Measurements from ENCODE around the gene ZMYND8.
"Not testable (repeated sequence)": the region's sequence is repeated elsewhere in the genome, so short reads cannot be mapped to it uniquely, and the experiment has no call there.

Gene ZMYND8

GRCh38 chr20:47370850-47371782, 14.6 kb upstream of the ZMYND8 start:
- no peak for DNase-seq (ENCODE audit: low read depth in 4 of 4, low spot score in 1 of 4)

- DNase-seq (ENCODE audit: low read depth in 4 of 4, low spot score in 1 of 4): no peak
Observed at GRCh38 chr20:47370214-47370613, 13.7 kb upstream of the ZMYND8 start.

GRCh38 chr20:47368301-47368700, 11.8 kb upstream of the ZMYND8 start:
- DNase-seq (ENCODE audit: low read depth in 4 of 4, low spot score in 1 of 4): no peak

GRCh38 chr20:47366301-47366700, 9.8 kb upstream of the ZMYND8 start:
- DNase-seq (ENCODE audit: low read depth in 4 of 4, low spot score in 1 of 4): not testable (repeated sequence)

- DNase-seq (ENCODE audit: low read depth in 4 of 4, low spot score in 1 of 4): no peak
Observed at GRCh38 chr20:47365023-47365764, 8.7 kb upstream of the ZMYND8 start.

GRCh38 chr20:47362361-47363219, 6.1 kb upstream of the ZMYND8 start:
- DNase-seq (ENCODE audit: low read depth in 4 of 4, low spot score in 1 of 4): no peak

- no peak for DNase-seq (ENCODE audit: low read depth in 4 of 4, low spot score in 1 of 4)
Observed at GRCh38 chr20:47361057-47361915, 4.8 kb upstream of the ZMYND8 start.

GRCh38 chr20:47360297-47361056, 4.0 kb upstream of the ZMYND8 start:
- no peak for DNase-seq (ENCODE audit: low read depth in 4 of 4, low spot score in 1 of 4)

- no peak for DNase-seq (ENCODE audit: low read depth in 4 of 4, low spot score in 1 of 4)
Observed at GRCh38 chr20:47359530-47360296, 3.2 kb upstream of the ZMYND8 start.

GRCh38 chr20:47358672-47359529, 2.4 kb upstream of the ZMYND8 start:
- no peak for DNase-seq (ENCODE audit: low read depth in 4 of 4, low spot score in 1 of 4)

GRCh38 chr20:47358039-47358671, 1.7 kb upstream of the ZMYND8 start:
- DNase-seq (ENCODE audit: low read depth in 4 of 4, low spot score in 1 of 4): no peak

- peak; percentile 36 to 55 (median 48) for DNase-seq (ENCODE audit: low read depth in 4 of 4, low spot score in 1 of 4)
Observed at GRCh38 chr20:47357296-47358038, 968 bp upstream of the ZMYND8 start.

GRCh38 chr20:47356220-47356525, 326 bp downstream of the ZMYND8 start:
- DNase-seq (ENCODE audit: low read depth in 4 of 4, low spot score in 1 of 4): no peak

- DNase-seq (ENCODE audit: low read depth in 4 of 4, low spot score in 1 of 4): no peak
Observed at GRCh38 chr20:47355489-47356219, 845 bp downstream of the ZMYND8 start.

GRCh38 chr20:47354714-47355488, 1.6 kb downstream of the ZMYND8 start:
- DNase-seq (ENCODE audit: low read depth in 4 of 4, low spot score in 1 of 4): no peak

- no peak for DNase-seq (ENCODE audit: low read depth in 4 of 4, low spot score in 1 of 4)
Observed at GRCh38 chr20:47354464-47354713, 2.1 kb downstream of the ZMYND8 start.

Measured in stimulated activated CD4-positive, alpha-beta T cell treated with anti-CD3 and anti-CD28 coated beads, Interleukin-1b, Interleukin-23, amount 100 ng/mL, for 24 hours (primary cell).